Islet precursor cell (in vitro differentiated cells): ENCODE data around the gene CDIPT.
"Not testable (repeated sequence)": the region's sequence is repeated elsewhere in the genome, so short reads cannot be mapped to it uniquely, and the experiment has no call there.

Experiments used
- DNase-seq: peaks from one replicate; pipeline ENCODE4 v3.0.0-alpha.2; 2018

CDIPT gene

GRCh38 chr16:29894352-29894751 lies 31.3 kb upstream of the CDIPT start:
- DNase-seq = no peak

DNA sequence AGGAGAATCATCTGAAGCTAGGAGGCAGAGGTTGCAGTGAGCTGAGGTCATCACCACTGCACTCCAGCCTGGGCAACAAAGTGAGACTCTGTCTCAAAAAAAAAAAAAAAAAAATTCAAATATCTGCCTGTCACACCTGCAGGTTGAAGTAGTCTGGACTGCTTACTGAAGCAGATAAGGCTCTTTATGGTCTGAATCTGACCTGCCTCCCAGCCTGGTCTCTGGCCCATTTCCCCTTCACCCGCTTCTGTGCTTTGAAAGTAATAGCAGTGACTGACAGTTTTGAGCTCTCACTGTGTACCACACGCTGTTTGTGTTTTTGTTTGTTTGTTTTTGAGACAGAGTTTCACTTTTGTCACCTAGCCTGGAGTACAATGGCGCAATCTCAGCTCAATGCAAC lies 30.5 kb upstream of the CDIPT start:
- no peak for DNase-seq

DNA sequence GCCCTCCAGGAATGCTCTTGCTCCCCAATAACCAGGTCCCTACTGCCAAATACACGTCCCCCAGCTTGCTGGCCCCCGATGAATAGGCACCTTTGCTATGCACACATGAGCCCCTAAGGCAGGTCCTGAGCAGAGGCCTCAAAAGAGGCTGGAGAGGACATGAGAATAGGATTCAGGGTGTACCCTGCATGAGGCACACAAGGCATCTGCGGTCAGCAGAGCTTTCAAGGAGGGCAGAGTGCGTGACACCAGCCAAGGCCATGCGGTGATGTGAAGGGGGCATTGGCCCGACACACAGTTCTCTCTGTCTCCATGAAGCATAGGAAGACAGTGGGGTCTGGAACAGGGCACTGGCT lies 29.4 kb upstream of the CDIPT start:
- no peak for DNase-seq

DNA sequence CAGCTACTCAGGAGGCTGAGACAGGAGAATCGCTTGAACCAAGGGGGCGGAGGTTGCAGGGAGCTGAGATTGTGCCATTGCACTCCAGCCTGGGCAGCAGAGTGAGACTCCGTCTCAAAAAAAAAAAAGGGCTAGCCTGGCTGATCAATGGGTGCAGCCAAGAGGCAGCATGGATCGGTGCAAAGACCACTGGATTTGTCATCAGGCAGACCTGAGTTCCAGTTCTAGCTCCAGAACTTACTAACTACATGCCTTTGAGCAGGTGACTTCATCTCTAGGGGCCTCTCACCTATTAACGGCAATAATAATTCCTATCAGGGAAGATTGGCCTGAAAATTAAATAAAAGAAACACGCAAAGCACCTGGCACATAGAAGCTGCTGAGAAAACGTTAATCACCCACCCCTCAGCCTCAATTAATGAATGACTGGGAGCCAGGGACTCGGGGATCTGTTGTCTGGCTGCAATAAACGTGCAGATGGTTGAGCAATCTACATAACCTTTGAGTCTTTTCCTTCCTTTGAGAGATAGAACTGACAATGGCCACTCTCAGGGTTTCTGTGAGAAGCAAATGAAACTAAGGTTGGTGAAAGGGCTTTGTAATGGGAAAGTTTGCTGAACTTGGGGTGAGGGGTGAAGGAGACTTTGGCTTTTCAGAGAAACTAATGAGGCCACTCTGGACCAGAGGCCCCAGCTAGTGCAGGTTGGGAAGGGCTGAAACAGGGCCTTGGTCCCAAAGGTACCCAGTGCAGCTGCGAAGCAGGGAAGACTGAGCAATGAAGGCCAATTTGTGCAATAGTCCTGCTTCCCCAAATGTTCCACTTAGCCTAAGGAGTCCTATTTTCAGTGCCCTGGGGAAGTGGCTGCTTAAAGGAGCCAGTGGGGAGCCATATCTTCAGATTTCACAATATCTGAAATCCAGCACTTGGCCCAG lies 28.8 kb upstream of the CDIPT start:
- no peak for DNase-seq

GRCh38 chr16:29889372-29889771 lies 26.3 kb upstream of the CDIPT start:
- not testable (repeated sequence) for DNase-seq

GRCh38 chr16:29883987-29884386 lies 21.0 kb upstream of the CDIPT start:
- no peak for DNase-seq

GRCh38 chr16:29881050-29881449 lies 18.0 kb upstream of the CDIPT start:
- DNase-seq = no peak

DNA sequence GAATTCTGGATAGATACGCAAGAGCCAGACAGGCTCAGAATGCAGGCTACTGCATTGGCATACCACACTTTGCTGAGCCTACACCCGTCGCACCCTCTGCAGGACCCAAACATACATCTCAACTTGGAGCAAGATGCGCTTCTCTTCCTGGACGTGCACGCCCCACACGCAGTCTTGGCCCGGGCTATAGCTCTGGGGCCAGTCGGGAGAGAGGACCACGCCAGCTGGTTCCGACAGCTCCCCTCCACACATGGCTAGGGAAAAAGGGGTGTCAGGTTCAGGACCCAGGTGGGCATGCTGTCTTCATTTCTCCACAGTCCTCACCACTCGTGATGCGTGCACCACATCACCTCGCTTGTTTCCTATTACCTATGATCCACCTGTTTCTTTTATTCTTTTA lies 15.1 kb upstream of the CDIPT start:
- DNase-seq = no peak

DNA sequence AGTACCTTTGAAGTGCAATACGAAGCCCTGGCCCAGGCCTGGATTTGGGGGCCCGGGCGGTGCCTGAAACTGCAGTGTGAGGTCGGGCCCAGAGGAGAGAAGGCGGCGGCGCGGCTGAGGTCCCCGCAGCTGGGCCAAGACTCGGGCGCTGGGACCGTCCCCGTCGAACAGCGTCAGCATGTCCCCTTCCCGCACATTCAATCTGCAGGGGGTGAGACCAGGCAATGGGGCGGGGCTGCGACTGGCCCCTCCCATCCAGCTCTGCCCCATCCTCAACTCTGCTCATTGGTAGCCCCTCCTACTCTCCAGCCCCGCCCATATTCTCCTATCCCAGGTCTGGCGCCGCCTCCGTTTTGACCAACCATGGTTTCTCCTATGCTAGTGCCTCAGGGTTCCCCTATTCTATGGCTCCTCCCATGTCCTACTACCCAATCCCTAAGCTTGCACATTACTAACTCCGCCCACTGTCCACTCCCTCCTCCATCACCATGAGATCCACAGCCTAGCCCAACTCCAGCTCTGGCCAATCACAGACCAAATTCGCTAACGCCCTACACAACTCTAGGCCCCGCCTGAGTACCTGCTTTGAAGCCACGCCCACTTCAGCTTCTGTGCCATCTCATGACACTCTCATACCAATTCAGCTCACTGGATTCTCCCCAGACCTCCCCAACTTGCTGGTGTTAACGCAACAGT lies 14.4 kb upstream of the CDIPT start:
- peak; percentile 92 for DNase-seq

GRCh38 chr16:29876594-29877249 lies 13.7 kb upstream of the CDIPT start:
- peak; percentile 70 for DNase-seq

- DNase-seq = no peak
Observed at GRCh38 chr16:29876217-29876593, 13.2 kb upstream of the CDIPT start.

- DNase-seq = no peak
Observed at GRCh38 chr16:29875206-29875605, 12.2 kb upstream of the CDIPT start.

DNA sequence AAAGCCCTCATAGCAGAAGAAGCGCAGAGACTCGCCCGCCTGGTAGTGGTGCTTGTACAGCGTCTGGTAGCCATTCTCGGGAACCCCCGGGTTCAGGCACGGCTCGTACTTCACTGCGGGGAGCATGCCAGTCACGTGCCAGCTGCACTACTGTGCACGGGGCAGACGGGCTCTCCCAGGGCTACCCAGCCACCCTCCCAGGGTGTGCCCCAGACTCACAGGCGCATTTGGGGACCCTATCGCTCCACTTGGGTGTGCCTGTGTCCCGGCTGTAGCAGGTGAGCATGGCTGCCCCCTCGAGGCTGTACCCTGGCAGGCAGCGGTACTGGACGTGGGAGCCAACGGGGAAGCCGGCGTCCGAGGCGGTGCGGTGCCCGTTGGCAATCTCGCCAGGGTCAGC lies 10.3 kb upstream of the CDIPT start:
- DNase-seq = no peak

- DNase-seq = no peak
Observed at GRCh38 chr16:29871822-29872546, 9.0 kb upstream of the CDIPT start.

DNA sequence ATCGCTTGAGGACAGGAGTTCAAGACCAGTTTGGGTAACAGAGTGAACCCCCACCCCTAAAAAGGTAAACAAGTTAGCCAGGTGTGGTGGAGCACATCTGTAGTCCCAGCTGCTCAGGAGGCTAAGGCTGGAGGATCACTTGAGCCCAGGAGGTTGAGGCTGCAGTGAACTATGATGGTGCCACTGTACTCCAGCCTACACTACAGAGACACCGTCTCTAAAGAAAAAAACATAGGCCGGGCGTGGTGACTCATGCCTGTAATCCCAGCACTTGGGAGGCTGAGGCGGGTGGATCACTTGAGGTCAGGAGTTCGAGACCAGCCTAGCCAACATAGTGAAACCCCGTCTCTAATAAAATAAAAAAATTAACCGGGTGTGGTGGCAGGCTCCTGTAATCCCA lies 6.0 kb upstream of the CDIPT start:
- not testable (repeated sequence) for DNase-seq

GRCh38 chr16:29868396-29869009 lies 5.5 kb upstream of the CDIPT start:
- DNase-seq = no peak

- DNase-seq = no peak
Observed at GRCh38 chr16:29864205-29864604, 1.2 kb upstream of the CDIPT start.

DNA sequence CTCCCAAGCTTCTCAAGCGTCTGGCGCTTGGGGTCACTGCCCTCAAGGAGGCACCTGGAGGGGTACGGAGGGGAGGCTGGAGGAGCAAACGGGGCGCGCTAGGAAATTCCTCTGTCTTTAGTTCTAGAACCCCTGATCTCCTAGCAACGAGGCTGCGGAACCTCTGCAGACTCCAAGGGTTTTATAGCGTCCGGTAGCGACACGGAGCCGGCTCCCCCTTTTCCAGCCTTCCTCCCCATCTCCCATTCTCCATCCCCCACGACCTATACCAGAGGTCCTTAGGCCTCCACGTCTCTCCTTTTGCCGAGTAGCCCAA lies 601 bp upstream of the CDIPT start:
- DNase-seq = no peak

- peak; percentile 67 for DNase-seq
Observed at GRCh38 chr16:29862383-29862883, 593 bp downstream of the CDIPT start.

- DNase-seq = no peak
Observed at GRCh38 chr16:29860218-29860617, 2.8 kb downstream of the CDIPT start.

DNA sequence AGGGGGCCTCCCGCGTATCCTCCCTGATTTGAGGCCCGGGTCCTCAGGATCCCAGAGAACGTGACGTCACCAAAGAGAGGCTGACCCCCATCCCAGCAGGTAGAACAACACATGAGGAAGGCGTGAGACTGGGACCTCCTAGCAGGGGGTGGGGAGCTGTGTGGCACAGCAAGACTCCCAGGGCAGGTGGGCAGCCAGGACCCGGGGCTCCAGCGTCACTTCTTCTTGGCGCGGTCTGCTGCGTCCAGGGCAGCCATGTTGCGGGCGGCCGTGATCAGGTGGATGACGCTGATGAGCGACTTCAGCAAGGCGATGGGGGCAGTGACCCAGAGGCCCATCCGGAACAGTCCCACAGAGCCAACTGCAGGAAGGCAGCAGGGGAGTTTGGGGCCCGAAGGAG lies 4.1 kb downstream of the CDIPT start:
- no peak for DNase-seq

- no peak for DNase-seq
Observed at GRCh38 chr16:29858149-29858849, 4.7 kb downstream of the CDIPT start.
